IMR-90 (cell line): Measurements from ENCODE around the gene IFT43. TPM values are rescaled to one million over a fixed set of nuclear protein-coding genes. Genes with fewer than 3 reads are reported as not detected.

Experiments used
- ATAC-seq: fragments of 200-7000 bp; cut with Tn5 transposase; 2 replicates; pipeline ENCODE4 v1.9.1; 2020; ENCODE audit warnings: low read depth, mild to moderate bottlenecking, moderate library complexity
- BruUV-seq: library from RNA; stranded (reverse); fragments of 400-500 nt; replicated peaks from 2 replicates; lab custom pipeline; 2021; lab: Mats Ljungman, UMichigan
- CTCF ChIA-PET: fragments of 300-600 bp; formaldehyde crosslinking; extraction: SDS; loops from one replicate; lab custom pipeline; 2021; ENCODE audit warnings: antibody characterized with exemption; lab: Yijun Ruan, JAX
- POLR2A ChIA-PET: fragments of 300-600 bp; sonication (Branson Sonifier 250); formaldehyde crosslinking; loops from one replicate; lab custom pipeline; 2022; ENCODE audit warnings: antibody characterized with exemption; ENCODE audit not compliant: unreplicated experiment; lab: Charles Lee
- DNase-seq: peaks from one replicate; pipeline ENCODE4 v3.0.0; 2013
- H2AFZ ChIP-seq: replicated peaks from 2 replicates; pipeline ENCODE3; 2013; ENCODE audit warnings: low read length, mild to moderate bottlenecking; ENCODE audit not compliant: poor library complexity
- H2AK5ac ChIP-seq: 2 replicates; pipeline ENCODE4 v1.6.1; 2013; ENCODE audit warnings: low read depth, low read length, inconsistent platforms
- H2AK9ac ChIP-seq: replicated peaks from 2 replicates; pipeline ENCODE3; 2013; ENCODE audit warnings: mild to moderate bottlenecking, low read depth, low read length, moderate library complexity; ENCODE audit not compliant: poor library complexity
- H2BK120ac ChIP-seq: 2 replicates; pipeline ENCODE4 v1.6.1; 2013; ENCODE audit warnings: low read depth, low read length, inconsistent platforms
- H2BK15ac ChIP-seq: 3 replicates; pipeline ENCODE4 v1.6.1; 2013; ENCODE audit warnings: low read depth, low read length, inconsistent platforms
- H2BK20ac ChIP-seq: 2 replicates; pipeline ENCODE4 v1.6.1; 2013; ENCODE audit warnings: low read depth, mild to moderate bottlenecking, inconsistent platforms, low read length, moderate library complexity
- H2BK5ac ChIP-seq: 2 replicates; pipeline ENCODE4 v1.6.1; 2013; ENCODE audit warnings: mild to moderate bottlenecking, low read depth, low read length, inconsistent platforms; ENCODE audit not compliant: poor library complexity, severe bottlenecking
- H3K14ac ChIP-seq: replicated peaks from 2 replicates; pipeline ENCODE4 v1.6.1; 2013; ENCODE audit warnings: low read depth, low read length, inconsistent platforms
- H3K18ac ChIP-seq: 2 replicates; pipeline ENCODE4 v1.6.1; 2013; ENCODE audit warnings: low read depth, low read length, control low read depth
- H3K23ac ChIP-seq: 2 replicates; pipeline ENCODE4 v1.6.1; 2013; ENCODE audit warnings: low read depth, low read length, inconsistent platforms
- H3K27ac ChIP-seq: 2 replicates; pipeline ENCODE4 v1.5.1; 2013; ENCODE audit warnings: mild to moderate bottlenecking, control low read depth, low read length; ENCODE audit not compliant: insufficient read depth
- H3K27me3 ChIP-seq: 2 replicates; pipeline ENCODE4 v1.6.1; 2013; ENCODE audit warnings: low read length; ENCODE audit not compliant: control insufficient read depth, insufficient read depth
- H3K36me3 ChIP-seq: 2 replicates; pipeline ENCODE4 v1.6.1; 2013; ENCODE audit warnings: low read length, mixed read lengths; ENCODE audit not compliant: control insufficient read depth, insufficient read depth
- H3K4ac ChIP-seq: 2 replicates; pipeline ENCODE4 v1.6.1; 2013; ENCODE audit warnings: low read depth, low read length, inconsistent platforms
- H3K4me1 ChIP-seq: 2 replicates; pipeline ENCODE4 v1.6.1; 2013; ENCODE audit warnings: low read length, mixed read lengths; ENCODE audit not compliant: control insufficient read depth, insufficient read depth
- H3K4me2 ChIP-seq: 2 replicates; pipeline ENCODE4 v1.6.1; 2013; ENCODE audit warnings: low read depth, mild to moderate bottlenecking, control low read depth, low read length, moderate library complexity
- H3K4me3 ChIP-seq: 2 replicates; pipeline ENCODE4 v1.5.1; 2013; ENCODE audit warnings: low read depth, mild to moderate bottlenecking, control low read depth, low read length, moderate library complexity; ENCODE audit not compliant: insufficient read depth
- H3K56ac ChIP-seq: 2 replicates; pipeline ENCODE4 v1.6.1; 2013; ENCODE audit warnings: low read length, inconsistent platforms; ENCODE audit not compliant: insufficient read depth; ENCODE audit errors: extremely low read depth
- H3K79me1 ChIP-seq, 2 experiments: 2 replicates each; pipeline ENCODE4 v1.6.1; 2013; ENCODE audit warnings: low read length in 2 of 2, inconsistent platforms in 1 of 2, low read depth in 1 of 2
- H3K9ac ChIP-seq: 2 replicates; pipeline ENCODE4 v1.6.1; 2013; ENCODE audit warnings: low read depth, low read length, control low read depth
- H3K9me1 ChIP-seq: 2 replicates; pipeline ENCODE4 v1.6.1; 2013; ENCODE audit warnings: low read length, inconsistent platforms; ENCODE audit not compliant: insufficient read depth
- H3K9me3 ChIP-seq: 2 replicates; pipeline ENCODE4 v1.6.1; 2013; ENCODE audit warnings: low read length; ENCODE audit not compliant: control insufficient read depth, insufficient read depth
- H4K20me1 ChIP-seq: 2 replicates; pipeline ENCODE4 v1.6.1; 2013; ENCODE audit warnings: low read length, inconsistent platforms; ENCODE audit not compliant: insufficient read depth
- H4K5ac ChIP-seq: 2 replicates; pipeline ENCODE4 v1.6.1; 2013; ENCODE audit warnings: mild to moderate bottlenecking, low read depth, low read length, control low read depth
- H4K8ac ChIP-seq, 2 experiments: 2 replicates each; pipeline ENCODE4 v1.6.1; 2013; ENCODE audit warnings: low read depth in 2 of 2, low read length in 2 of 2, control low read depth in 1 of 2, inconsistent platforms in 1 of 2
- H4K91ac ChIP-seq: 2 replicates; pipeline ENCODE4 v1.6.1; 2013; ENCODE audit warnings: low read depth, low read length, inconsistent platforms; ENCODE audit not compliant: insufficient read depth
- POLR2A ChIP-seq: IDR thresholded peaks from 2 replicates; pipeline ENCODE4 v1.6.1; 2012; ENCODE audit warnings: mild to moderate bottlenecking, low read depth, low read length
- WGBS, 2 experiments: methylation state at CpG; one replicate each; pipeline versions ENCODE4 v1.1.5 to v1.1.7; 2013; ENCODE audit warnings: missing lambda C conversion rate in 2 of 2; ENCODE audit not compliant: insufficient read length in 1 of 2; ENCODE audit errors: extremely low coverage in 2 of 2; 5-methylcytosine and 5-hydroxymethylcytosine counted together
- dilution Hi-C: fragments of 300-500 bp; cut with HindIII; formaldehyde crosslinking; loops from one replicate; pipeline ENCODE4 v1.14.3; 2018; ENCODE audit warnings: low sequenced_read_pairs; ENCODE audit not compliant: unreplicated experiment
- in situ Hi-C: fragments of 300-500 bp; cut with MboI; formaldehyde crosslinking; loops from 3 replicates; pipeline ENCODE4 v1.14.3; 2019; ENCODE audit warnings: low sequenced_read_pairs, inconsistent platforms, mixed read lengths
- intact Hi-C: fragments of 100-400 bp; cut with micrococcal nuclease; formaldehyde crosslinking; loops from 2 replicates; pipeline ENCODE4 v1.10.0; 2022
- polyA plus RNA-seq, 3 experiments: library from polyadenylated mRNA; depleted of rRNA; stranded (reverse); fragments of >200 nt; gene quantifications; 2 replicates each; pipeline ENCODE4 v1.2.3, GENCODE V29; 2012; ENCODE audit warnings: low replicate concordance in 1 of 3
- total RNA-seq: library from RNA; depleted of rRNA; stranded (reverse); fragments of >200 nt; gene quantifications from 2 replicates; pipeline ENCODE4 v1.2.3, GENCODE V29; 2012

Gene IFT43
- total and polyA plus RNA-seq, 2 of the 4 experiments (the other 2 are of a cell fraction): 41.4 to 43.2 TPM

GRCh38 chr14:76067536-76067935, 82.0 kb downstream of the IFT43 start:
- H2AFZ ChIP-seq: no peak overlapping the region
- TF ChIP-seq POLR2A: no peak
- no peak overlapping the region for H2BK5ac ChIP-seq
- no peak overlapping the region for H3K4ac ChIP-seq
- no peak overlapping the region for H3K14ac ChIP-seq
- no peak overlapping the region for H2AK9ac ChIP-seq
- WGBS, 2 experiments: no CpG with 5 or more reads among the region's 5 CpGs
- H3K4me3 ChIP-seq: no peak overlapping the region
- H4K20me1 ChIP-seq: no peaks in the 10 kb centered on the region
- no peak overlapping the region for H4K8ac ChIP-seq
- peaks cover 15% of the 10 kb centered on the region for H3K36me3 ChIP-seq
- DNase-seq (no peak), ATAC-seq (no peak)
- H2BK120ac ChIP-seq: no peak overlapping the region
- H2BK15ac ChIP-seq: no peak overlapping the region
- no peak overlapping the region for H4K5ac ChIP-seq
- H3K9me1 ChIP-seq: no peaks in the 10 kb centered on the region
- H3K79me1 ChIP-seq: no peaks in the 10 kb centered on the region
- ChIA-PET CTCF (interaction anchor here (0.8 to 1.0 kb wide), 2 partner anchors 357 to 358 kb away, joined by 3 read pairs; no protein-coding TSS in a partner anchor), POLR2A (interaction anchor here (0.6 kb wide), 1 partner anchor 12 kb away, joined by 3 read pairs; no protein-coding TSS in a partner anchor)
- H3K4me2 ChIP-seq: no peak overlapping the region
- H3K56ac ChIP-seq: no peak overlapping the region
- H3K27ac ChIP-seq: no peak overlapping the region
- no peak overlapping the region for H3K23ac ChIP-seq
- no peaks in the 10 kb centered on the region for H3K27me3 ChIP-seq
- H2AK5ac ChIP-seq: no peak overlapping the region
- in situ Hi-C loops: no loop called here
- H2BK20ac ChIP-seq: no peak overlapping the region
- H3K9ac ChIP-seq: no peak overlapping the region
- no peak overlapping the region for H4K91ac ChIP-seq
- no peaks in the 10 kb centered on the region for H3K4me1 ChIP-seq
- H3K18ac ChIP-seq: no peak overlapping the region
- H3K9me3 ChIP-seq: peaks cover 2% of the 10 kb centered on the region; the same call in 1 of the 2 replicates
- intact Hi-C loops: no loop called here
- no TSS peak for BruUV-seq
- dilution Hi-C loops: no loop called here
